Measurements from ENCODE around the gene AUTS2. TPM values are rescaled to one million over a fixed set of nuclear protein-coding genes. Genes with fewer than 3 reads are reported as not detected.
"Not testable (repeated sequence)": the region's sequence is repeated elsewhere in the genome, so short reads cannot be mapped to it uniquely, and the experiment has no call there.

The AUTS2 gene
- total RNA-seq, 2 experiments from 2014 or later, result 2.4 to 3.0 TPM

DNA sequence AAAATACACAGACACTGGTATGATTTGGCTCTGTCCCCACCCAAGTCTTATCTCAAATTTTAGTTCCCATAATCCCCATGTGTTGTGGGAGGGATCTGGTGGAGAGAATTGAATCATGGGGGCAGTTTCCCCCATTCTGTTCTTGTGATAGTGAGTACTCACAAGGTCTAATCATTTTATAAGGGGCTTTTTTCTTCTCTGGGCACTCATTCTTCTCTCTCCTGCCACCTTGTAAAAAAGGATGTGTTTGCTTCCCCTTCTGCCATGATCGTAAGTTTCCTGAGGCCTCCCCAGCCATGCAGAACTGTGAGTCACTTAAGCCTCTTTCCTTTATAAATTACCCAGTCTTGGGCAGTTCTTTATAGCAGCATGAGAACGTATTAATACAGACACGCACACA is 677.3 kb downstream of the AUTS2 start:
- H3K27ac Mint-ChIP-seq; H3K4me1 Mint-ChIP-seq; H3K36me3 Mint-ChIP-seq (ENCODE audit: low read depth); ATAC-seq; DNase-seq; H3K4me3 Mint-ChIP-seq; H3K27me3 Mint-ChIP-seq; POLR2A ChIA-PET; CTCF ChIA-PET; intact Hi-C loops (cut with DNase I, micrococcal nuclease); H3K9me3 Mint-ChIP-seq (ENCODE audit: low read depth): not testable (repeated sequence)

DNA sequence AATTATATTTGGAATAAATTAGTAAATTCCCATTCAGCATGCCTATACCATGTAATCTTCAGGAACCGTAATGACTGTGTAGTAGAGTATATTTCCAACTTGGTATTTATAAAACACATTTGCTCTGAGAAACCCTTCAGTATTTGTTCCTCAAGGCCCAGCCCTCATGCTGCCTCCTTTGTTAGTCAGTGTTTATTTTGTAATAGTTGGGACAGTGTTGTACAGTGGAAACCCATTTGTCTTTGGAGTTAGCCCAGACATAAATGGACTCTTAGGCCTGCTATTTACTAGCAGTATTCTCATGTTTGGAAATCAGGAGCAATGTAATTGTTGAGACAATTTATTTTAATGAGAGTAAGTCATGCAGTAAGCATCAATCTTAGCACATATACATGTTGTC is 686.9 kb downstream of the AUTS2 start:
- DNase-seq (no peak), ATAC-seq (no peak)
- Mint-ChIP-seq H3K9me3 (ENCODE audit: low read depth) (no peaks in the 10 kb centered on the region), H3K27me3 (no peaks in the 10 kb centered on the region), H3K27ac (no peak overlapping the region), H3K4me1 (no peaks in the 10 kb centered on the region), H3K36me3 (ENCODE audit: low read depth) (no peaks in the 10 kb centered on the region), H3K4me3 (no peak overlapping the region)
- CTCF ChIA-PET, result interaction anchor here (0.9 kb wide), 1 partner anchor 56 kb away, joined by 3 read pairs; no protein-coding TSS in a partner anchor
- intact Hi-C loops (cut with DNase I, micrococcal nuclease), result no loop called here
- POLR2A ChIA-PET, result no interaction called here

DNA sequence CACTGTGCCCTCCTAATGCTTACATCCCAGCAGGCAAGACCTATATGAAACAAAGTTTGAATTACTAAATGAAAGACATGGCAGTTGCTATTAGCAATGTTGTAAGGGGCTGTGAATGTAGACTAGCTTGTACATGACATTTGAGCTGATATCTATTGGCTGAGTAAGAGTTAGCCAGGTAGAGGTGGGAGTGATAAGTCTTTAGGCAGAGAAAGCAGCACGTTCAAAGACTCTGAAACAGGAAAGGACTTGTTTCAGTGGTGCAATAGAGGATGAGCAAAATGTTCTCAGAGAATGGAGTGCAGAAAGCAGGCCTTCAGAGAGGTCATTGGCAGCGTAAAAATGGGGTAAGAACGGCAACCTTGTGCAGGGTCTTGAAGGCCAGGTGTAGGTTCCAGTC is 687.6 kb downstream of the AUTS2 start:
- CTCF ChIA-PET, result no interaction called here
- Mint-ChIP-seq H3K36me3 (ENCODE audit: low read depth) (no peaks in the 10 kb centered on the region), H3K4me3 (no peak overlapping the region), H3K27ac (no peak overlapping the region), H3K4me1 (no peaks in the 10 kb centered on the region), H3K9me3 (ENCODE audit: low read depth) (no peaks in the 10 kb centered on the region), H3K27me3 (no peaks in the 10 kb centered on the region)
- POLR2A ChIA-PET, result no interaction called here
- DNase-seq, result no peak
- ATAC-seq, result no peak
- intact Hi-C loops (cut with DNase I, micrococcal nuclease), result no loop called here

DNA sequence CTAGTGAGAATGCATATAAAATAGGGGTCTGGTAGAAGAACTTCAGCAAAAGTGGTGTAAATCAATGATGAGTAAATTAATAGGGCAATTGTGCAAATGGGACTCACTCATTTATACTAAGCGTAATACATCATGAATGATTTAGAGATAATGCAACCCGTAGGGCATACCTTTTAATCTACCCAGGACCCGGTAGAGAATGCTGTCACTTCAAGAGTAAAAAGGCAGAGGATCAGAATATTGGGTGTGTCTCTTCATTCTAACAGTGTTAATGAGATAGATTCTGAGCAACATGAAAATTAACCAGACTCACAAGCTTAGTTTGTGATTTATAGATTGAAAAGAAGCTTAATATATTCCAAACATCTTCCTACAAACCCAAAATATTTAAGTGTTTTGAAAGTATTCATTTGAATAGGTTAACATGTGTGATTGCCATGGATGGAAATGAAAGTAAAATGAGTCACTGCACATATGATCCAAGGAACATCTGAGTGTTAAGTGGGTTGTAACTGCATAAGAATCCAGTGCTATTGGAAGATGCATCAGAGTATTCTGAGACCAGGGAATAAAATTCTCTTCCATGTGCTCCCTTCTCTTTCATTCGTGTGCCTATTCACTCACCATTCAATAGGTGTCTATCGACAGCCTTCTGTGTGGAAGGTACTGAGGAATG is 690.6 kb downstream of the AUTS2 start:
- H3K36me3 Mint-ChIP-seq (ENCODE audit: low read depth), result no peaks in the 10 kb centered on the region
- ChIA-PET CTCF (no interaction called here), POLR2A (no interaction called here)
- H3K27me3 Mint-ChIP-seq, result no peaks in the 10 kb centered on the region
- ATAC-seq (no peak), DNase-seq (no peak)
- no peak overlapping the region for H3K27ac Mint-ChIP-seq
- no peak overlapping the region for H3K4me3 Mint-ChIP-seq
- intact Hi-C loops (cut with DNase I, micrococcal nuclease), result no loop called here
- no peaks in the 10 kb centered on the region for H3K4me1 Mint-ChIP-seq
- H3K9me3 Mint-ChIP-seq (ENCODE audit: low read depth), result no peaks in the 10 kb centered on the region

DNA sequence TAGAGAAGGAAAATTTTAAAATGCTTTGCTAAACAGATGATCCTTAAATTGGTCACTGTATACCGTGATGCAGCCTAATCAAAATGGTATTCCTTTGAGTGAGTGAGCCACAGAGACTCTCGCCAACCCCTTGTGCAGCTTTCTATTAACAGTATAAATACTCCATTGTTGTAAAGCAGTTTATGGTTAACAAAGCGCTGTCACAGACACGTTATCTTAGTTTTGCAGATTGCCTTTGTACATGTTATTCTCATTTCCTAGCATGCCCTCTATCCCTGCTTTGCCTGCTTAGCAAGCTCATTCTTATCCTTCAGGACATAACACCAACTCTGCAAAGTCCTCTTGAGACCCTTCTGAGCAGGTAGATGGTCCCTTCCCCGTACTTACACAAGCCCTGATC is 694.4 kb downstream of the AUTS2 start:
- POLR2A ChIA-PET, result no interaction called here
- Mint-ChIP-seq H3K9me3 (ENCODE audit: low read depth) (peaks cover 1% of the 10 kb centered on the region), H3K4me1 (no peaks in the 10 kb centered on the region), H3K27me3 (no peaks in the 10 kb centered on the region), H3K27ac (no peak overlapping the region), H3K36me3 (ENCODE audit: low read depth) (no peaks in the 10 kb centered on the region), H3K4me3 (no peak overlapping the region)
- DNase-seq (no peak), ATAC-seq (no peak)
- CTCF ChIA-PET, result no interaction called here
- intact Hi-C loops (cut with DNase I, micrococcal nuclease), result no loop called here

DNA sequence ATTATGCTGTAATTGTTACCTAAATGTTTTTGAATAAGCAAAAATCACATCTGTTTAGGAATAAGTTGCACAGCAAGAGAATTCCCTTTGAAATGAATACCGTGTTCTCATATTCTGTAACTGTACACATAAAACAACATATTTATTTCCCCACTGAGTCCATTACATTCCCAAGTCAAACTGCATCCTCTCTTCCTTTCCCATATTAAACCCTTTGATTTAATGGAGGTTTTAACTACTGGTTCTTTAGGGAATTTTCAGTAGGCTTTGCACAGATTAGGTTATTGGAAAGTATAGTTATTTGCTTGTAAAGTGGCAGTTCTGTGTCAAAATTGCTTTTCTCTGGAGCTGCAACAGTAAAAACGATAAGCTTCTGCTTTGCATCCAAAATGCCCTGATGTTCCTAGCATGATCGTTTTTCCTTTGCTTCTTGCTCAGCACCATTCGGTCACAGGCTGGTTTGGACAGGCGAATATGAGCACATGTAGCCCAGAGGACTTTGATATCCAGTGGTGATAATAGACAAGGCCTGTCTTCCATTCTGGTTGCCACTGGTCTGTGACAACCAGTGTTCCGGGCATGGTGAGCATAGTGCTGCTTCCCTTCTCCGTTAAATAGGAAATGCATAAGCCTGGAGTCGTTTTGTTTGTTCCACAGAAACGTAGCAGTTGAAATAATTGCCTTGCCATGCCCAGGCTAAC is 696.1 kb downstream of the AUTS2 start:
- ChIA-PET CTCF (interaction anchor here (0.7 to 1.0 kb wide), 2 partner anchors 8 to 14 kb away, joined by 3 read pairs; no protein-coding TSS in a partner anchor), POLR2A (no interaction called here)
- no peak for ATAC-seq
- DNase-seq, result no peak
- Mint-ChIP-seq H3K4me3 (no peak overlapping the region), H3K4me1 (no peaks in the 10 kb centered on the region), H3K9me3 (ENCODE audit: low read depth) (peaks cover 1% of the 10 kb centered on the region), H3K36me3 (ENCODE audit: low read depth) (no peaks in the 10 kb centered on the region), H3K27ac (no peak overlapping the region), H3K27me3 (no peaks in the 10 kb centered on the region)
- intact Hi-C loops (cut with DNase I, micrococcal nuclease), result no loop called here

DNA sequence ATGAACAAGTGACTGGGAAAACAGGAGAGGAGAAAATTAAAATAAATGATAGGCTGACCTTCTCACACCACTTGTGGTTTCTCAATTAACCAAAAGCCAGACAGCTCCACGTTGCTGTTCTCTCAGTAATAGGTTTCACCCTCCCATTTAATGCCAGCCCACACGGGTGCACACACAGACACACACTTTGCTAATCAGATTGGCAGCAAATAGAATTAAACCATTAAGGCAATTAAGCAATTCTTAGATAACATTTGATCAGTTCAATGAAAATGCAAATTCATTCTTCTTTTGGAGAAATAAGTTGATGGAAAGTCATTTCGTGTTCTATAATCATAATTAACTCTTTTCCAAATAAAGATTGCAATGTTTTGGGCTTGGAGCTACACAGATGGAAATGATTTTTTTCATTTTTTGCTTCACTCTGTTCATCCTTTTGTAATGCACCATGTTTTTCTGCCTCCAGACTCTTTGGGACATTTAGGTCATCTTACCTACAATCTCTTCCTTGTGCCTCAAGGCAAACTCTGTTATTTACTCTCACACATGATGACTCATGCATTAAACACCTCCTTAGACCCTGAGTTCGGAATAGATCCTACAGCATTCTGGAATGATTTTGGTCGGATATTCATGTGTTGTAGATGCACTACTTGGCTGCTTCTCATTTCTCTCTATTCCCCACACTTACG is 700.7 kb downstream of the AUTS2 start:
- Mint-ChIP-seq H3K4me3 (no peak overlapping the region), H3K27me3 (no peaks in the 10 kb centered on the region), H3K27ac (no peak overlapping the region), H3K4me1 (peaks cover 8% of the 10 kb centered on the region), H3K9me3 (ENCODE audit: low read depth) (peaks cover 1% of the 10 kb centered on the region), H3K36me3 (ENCODE audit: low read depth) (no peaks in the 10 kb centered on the region)
- POLR2A ChIA-PET, result no interaction called here
- CTCF ChIA-PET, result no interaction called here
- ATAC-seq, result no peak
- no peak for DNase-seq
- intact Hi-C loops (cut with DNase I, micrococcal nuclease), result no loop called here

DNA sequence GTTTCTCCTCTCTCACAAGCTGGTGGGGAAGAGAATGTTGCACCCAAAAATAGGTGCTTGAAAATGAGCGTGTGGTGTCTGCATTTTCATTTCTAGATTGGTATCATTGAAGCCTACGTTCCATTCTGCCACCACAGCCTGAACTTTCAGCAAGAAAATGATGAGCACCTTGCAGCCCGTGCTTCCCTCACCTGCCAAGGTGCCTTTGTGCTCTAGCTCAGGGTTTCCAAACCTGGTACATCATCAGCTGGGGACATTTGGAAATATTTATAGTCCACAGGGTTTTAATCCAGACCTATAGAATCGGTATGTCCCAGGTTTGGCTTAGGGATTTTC is 701.2 kb downstream of the AUTS2 start:
- ATAC-seq (no peak), DNase-seq (no peak)
- H3K27ac Mint-ChIP-seq, result no peak overlapping the region
- H3K36me3 Mint-ChIP-seq (ENCODE audit: low read depth), result no peaks in the 10 kb centered on the region
- H3K4me1 Mint-ChIP-seq, result peaks cover 8% of the 10 kb centered on the region
- POLR2A ChIA-PET, result no interaction called here
- intact Hi-C loops (cut with DNase I, micrococcal nuclease), result no loop called here
- no peak overlapping the region for H3K4me3 Mint-ChIP-seq
- no peaks in the 10 kb centered on the region for H3K27me3 Mint-ChIP-seq
- CTCF ChIA-PET, result no interaction called here
- peaks cover 1% of the 10 kb centered on the region for H3K9me3 Mint-ChIP-seq (ENCODE audit: low read depth)

DNA sequence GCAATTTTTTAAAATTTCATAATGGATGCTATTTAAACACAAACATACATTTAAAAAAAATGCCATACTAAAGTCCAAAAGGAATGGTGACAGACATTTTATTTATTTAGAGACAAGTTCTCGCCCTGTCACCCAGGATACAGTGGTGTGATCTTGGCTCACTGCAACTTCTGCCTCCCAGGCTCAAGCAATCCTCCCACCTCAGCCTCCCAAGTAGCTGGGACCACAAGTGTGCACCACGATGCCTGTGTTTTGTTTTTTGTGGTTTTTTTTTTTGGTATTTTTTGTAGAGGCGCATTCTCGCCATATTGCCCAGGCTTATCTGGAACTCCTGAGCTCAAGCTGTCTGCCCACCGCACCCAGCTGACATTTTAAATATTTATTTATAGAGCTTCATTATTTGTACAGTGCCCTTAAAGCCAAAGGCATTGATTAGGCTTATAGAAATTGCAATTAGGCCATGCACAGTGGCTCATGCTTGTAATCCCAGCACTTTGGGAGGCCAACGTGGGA is 703.5 kb downstream of the AUTS2 start:
- H3K4me3 Mint-ChIP-seq, result no peak overlapping the region
- intact Hi-C loops (cut with DNase I, micrococcal nuclease), result no loop called here
- ChIA-PET POLR2A (no interaction called here), CTCF (no interaction called here)
- peaks cover 1% of the 10 kb centered on the region for H3K9me3 Mint-ChIP-seq (ENCODE audit: low read depth)
- ATAC-seq, result no peak
- H3K27ac Mint-ChIP-seq, result no peak overlapping the region
- no peaks in the 10 kb centered on the region for H3K36me3 Mint-ChIP-seq (ENCODE audit: low read depth)
- DNase-seq, result no peak
- H3K27me3 Mint-ChIP-seq, result no peaks in the 10 kb centered on the region
- peaks cover 8% of the 10 kb centered on the region for H3K4me1 Mint-ChIP-seq

DNA sequence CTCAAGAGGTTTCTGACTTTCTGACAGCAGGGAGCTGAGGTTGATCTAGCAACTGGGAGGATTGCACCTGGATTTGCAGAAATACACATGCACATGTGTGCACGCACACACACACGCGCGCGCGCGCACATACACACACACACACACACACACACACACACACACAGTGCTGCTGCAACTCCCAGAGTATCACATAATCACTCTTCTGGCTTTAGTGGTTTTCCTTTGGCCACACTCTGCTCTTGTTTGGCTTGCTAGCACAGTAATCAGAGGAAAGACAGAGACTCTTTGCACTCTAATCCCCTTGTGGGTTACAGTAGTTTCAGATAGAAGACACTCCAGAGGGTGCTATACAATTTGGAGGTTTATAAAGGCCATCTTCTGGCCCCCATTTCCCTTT is 705.0 kb downstream of the AUTS2 start:
- H3K4me1 Mint-ChIP-seq, result peaks cover 15% of the 10 kb centered on the region
- H3K4me3 Mint-ChIP-seq, result no peak overlapping the region
- no peaks in the 10 kb centered on the region for H3K27me3 Mint-ChIP-seq
- H3K36me3 Mint-ChIP-seq (ENCODE audit: low read depth), result no peaks in the 10 kb centered on the region
- ATAC-seq (no peak), DNase-seq (no peak)
- CTCF ChIA-PET, result no interaction called here
- no peak overlapping the region for H3K27ac Mint-ChIP-seq
- intact Hi-C loops (cut with DNase I, micrococcal nuclease), result no loop called here
- H3K9me3 Mint-ChIP-seq (ENCODE audit: low read depth), result no peaks in the 10 kb centered on the region
- POLR2A ChIA-PET, result no interaction called here

DNA sequence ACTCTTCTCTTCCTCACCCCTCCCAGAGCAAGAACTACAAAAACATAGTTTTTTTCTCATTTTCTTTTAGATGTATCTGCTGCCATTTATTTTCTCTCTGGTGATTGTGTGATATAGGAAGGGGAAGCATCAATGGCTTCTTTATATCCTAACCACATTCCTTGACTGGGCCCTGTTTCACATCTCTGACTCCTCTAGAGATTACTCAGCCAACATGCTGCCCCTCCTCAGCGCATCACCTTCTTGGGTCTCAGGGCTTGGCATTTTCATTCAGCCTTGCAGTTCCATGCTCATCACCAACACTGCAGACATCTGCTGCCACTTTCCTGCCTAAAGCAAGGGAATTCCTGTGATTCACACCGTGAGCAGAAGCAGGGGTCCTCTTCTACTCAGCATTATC is 705.5 kb downstream of the AUTS2 start:
- ATAC-seq (no peak), DNase-seq (no peak)
- CTCF ChIA-PET, result no interaction called here
- Mint-ChIP-seq H3K36me3 (ENCODE audit: low read depth) (no peaks in the 10 kb centered on the region), H3K4me3 (no peak overlapping the region), H3K9me3 (ENCODE audit: low read depth) (no peaks in the 10 kb centered on the region), H3K27me3 (no peaks in the 10 kb centered on the region), H3K27ac (no peak overlapping the region), H3K4me1 (peaks cover 15% of the 10 kb centered on the region)
- intact Hi-C loops (cut with DNase I, micrococcal nuclease), result no loop called here
- POLR2A ChIA-PET, result no interaction called here

DNA sequence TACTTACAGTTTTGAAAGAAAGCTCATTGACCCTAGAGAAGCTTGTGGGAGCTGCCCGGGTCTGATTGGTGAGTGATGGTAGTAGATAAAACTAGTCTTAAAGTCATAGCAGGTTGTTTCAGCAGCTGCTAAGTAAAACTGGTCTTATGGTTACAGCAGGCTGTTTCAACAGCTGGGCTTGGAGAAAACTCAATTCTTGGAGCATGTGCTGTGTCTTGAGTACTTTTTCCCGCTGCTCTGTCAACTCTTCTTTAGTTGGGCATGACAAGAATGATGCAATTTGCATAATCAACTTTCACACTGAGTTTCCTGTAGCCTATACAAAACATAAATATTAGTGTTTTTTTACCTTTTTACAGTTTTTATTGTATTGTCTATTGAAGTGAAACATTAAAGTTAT is 707.9 kb downstream of the AUTS2 start:
- no peaks in the 10 kb centered on the region for H3K27me3 Mint-ChIP-seq
- ChIA-PET CTCF (no interaction called here), POLR2A (no interaction called here)
- DNase-seq, result no peak
- no peak overlapping the region for H3K4me3 Mint-ChIP-seq
- H3K4me1 Mint-ChIP-seq, result peaks cover 15% of the 10 kb centered on the region
- H3K27ac Mint-ChIP-seq, result no peak overlapping the region
- H3K36me3 Mint-ChIP-seq (ENCODE audit: low read depth), result no peaks in the 10 kb centered on the region
- intact Hi-C loops (cut with DNase I, micrococcal nuclease), result no loop called here
- H3K9me3 Mint-ChIP-seq (ENCODE audit: low read depth), result peaks cover 6% of the 10 kb centered on the region
- no peak for ATAC-seq
